Transverse colon (tissue), 4 donors: ENCODE measurements around the gene FNDC1. TPM values are rescaled to one million over a fixed set of nuclear protein-coding genes. Genes with fewer than 3 reads are reported as not detected.

Experiments
- DNase-seq: peaks from one replicate; pipeline ENCODE4 v3.0.0-alpha.2; 2019
- H3K27ac ChIP-seq, 4 donors: fragments of 200-600 bp; sonication (generic); 2 replicates each; pipeline ENCODE4 v1.5.1; 2016 to 2018; ENCODE audit warnings: inconsistent platforms in 4 of 4
- H3K27me3 ChIP-seq: fragments of 200-600 bp; sonication (generic); 2 replicates; pipeline ENCODE4 v1.5.1; 2017; ENCODE audit warnings: inconsistent platforms
- H3K36me3 ChIP-seq, 4 donors: fragments of 200-600 bp; sonication (generic); 2 replicates each; pipeline ENCODE4 v1.5.1; 2017 to 2019; ENCODE audit warnings: inconsistent platforms in 4 of 4
- H3K4me1 ChIP-seq, 4 donors: fragments of 200-600 bp; sonication (generic); 2 replicates each; pipeline ENCODE4 v1.5.1; 2017 to 2020; ENCODE audit warnings: inconsistent platforms in 4 of 4
- H3K4me3 ChIP-seq, 4 donors: fragments of 200-600 bp; sonication (generic); 1 replicate in 1 of 4; 2 replicates in 3 of 4; pipeline versions ENCODE4 v1.5.1 to v1.6.1; 2017 to 2019; ENCODE audit warnings: inconsistent platforms in 4 of 4
- H3K9me3 ChIP-seq, 2 donors: fragments of 200-600 bp; sonication (generic); 2 replicates each; pipeline ENCODE4 v1.5.1; 2017 to 2019; ENCODE audit warnings: inconsistent platforms in 2 of 2
- EP300 ChIP-seq: sonication (generic); formaldehyde crosslinking; IDR thresholded peaks from one replicate; pipeline ENCODE4 v1.6.1; 2017; ENCODE audit warnings: antibody characterized with exemption, low read depth
- POLR2A ChIP-seq: fragments of 450-650 bp; IDR thresholded peaks from one replicate; pipeline ENCODE4 v1.6.1; 2016; ENCODE audit warnings: antibody characterized with exemption, mild to moderate bottlenecking, moderate library complexity
- POLR2AphosphoS5 ChIP-seq, 3 donors: sonication (generic); formaldehyde crosslinking; IDR thresholded peaks; one replicate each; pipeline ENCODE4 v1.6.1; 2016; ENCODE audit warnings: antibody characterized with exemption in 3 of 3
- WGBS, 2 donors: methylation state at CpG; one replicate each; pipeline ENCODE4 v1.1.5; 2018; ENCODE audit warnings: low coverage in 1 of 2; 5-methylcytosine and 5-hydroxymethylcytosine counted together
- in situ Hi-C, 4 donors: fragments of 200-750 bp; cut with MboI; loops; one replicate each; pipeline versions ENCODE4 v1.15.0 to v1.15.1; 2017; ENCODE audit warnings: low sequenced_read_pairs in 3 of 4, low pct_ligation_motif_present in 1 of 4, low pct_unique_long_range_greater_than_20kb in 1 of 4
- intact Hi-C: fragments of 100-400 bp; cut with DNase I; formaldehyde crosslinking; loops from one replicate; pipeline ENCODE4 v1.15.1; 2023; ENCODE audit warnings: low total_unique reads
- total RNA-seq, 4 donors: library from RNA; depleted of rRNA; stranded (reverse); fragments of >200 nt; gene quantifications; one replicate each; pipeline ENCODE4 v1.1.0, GENCODE V29; 2016
- TF ChIP-seq, protein P1 (sequence below), 5 experiments: fragments of 200-600 bp in 3 of 5; fragments of 450-650 bp in 2 of 5; sonication (generic) in 3 of 5; IDR thresholded peaks; 1 replicate in 2 of 5; 2 replicates in 3 of 5; pipeline ENCODE4 v1.5.1; 2016 to 2017; ENCODE audit warnings: antibody characterized with exemption in 5 of 5, inconsistent platforms in 3 of 5, mild to moderate bottlenecking in 2 of 5, moderate library complexity in 1 of 5

Gene FNDC1
- total RNA-seq, 4 donors from 2014 or later = 0.64 to 14.2 (median 2.4) TPM

DNA sequence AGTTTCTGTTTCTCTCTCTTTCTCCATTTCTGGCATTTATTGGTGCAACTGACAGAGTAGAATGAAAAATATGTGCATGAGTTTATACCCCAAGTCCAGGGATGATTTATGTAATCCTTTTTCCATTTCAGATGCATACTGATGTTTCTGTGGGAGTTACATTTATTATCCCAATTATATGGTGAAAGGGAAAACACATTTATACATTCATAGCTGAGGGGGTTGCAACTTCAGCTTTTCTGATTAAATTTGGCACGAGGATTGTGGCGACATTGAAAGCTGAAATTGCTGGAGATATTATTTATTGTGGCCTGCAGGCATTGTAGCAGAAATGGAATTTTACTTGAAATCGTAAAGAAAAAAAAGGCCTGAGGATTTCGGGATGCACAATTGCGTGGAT lies 31.5 kb upstream of the FNDC1 start:
- 79 to 93% methylated on average over 5 of the region's 5 CpGs for WGBS, 2 donors
- Histone ChIP-seq H3K9me3 (no peaks in the 10 kb centered on the region), H3K36me3 (no peaks in the 10 kb centered on the region), H3K27ac (no peak overlapping the region), H3K4me1 (no peaks in the 10 kb centered on the region), H3K4me3 (no peak overlapping the region), H3K27me3 (peaks cover 21% of the 10 kb centered on the region)
- intact Hi-C loops (loop anchor here (10.0 kb wide), 1 partner anchor 93 kb away; the partner anchor contains the start of gene TAGAP), in situ Hi-C loops (loop anchor here in 3 of 4 donors (10.0 to 25.0 kb wide), 3 partner anchors 133 to 925 kb away; partner anchors contain the start of gene RSPH3 (in 1 of the 3))
- TF ChIP-seq, protein P1, sequence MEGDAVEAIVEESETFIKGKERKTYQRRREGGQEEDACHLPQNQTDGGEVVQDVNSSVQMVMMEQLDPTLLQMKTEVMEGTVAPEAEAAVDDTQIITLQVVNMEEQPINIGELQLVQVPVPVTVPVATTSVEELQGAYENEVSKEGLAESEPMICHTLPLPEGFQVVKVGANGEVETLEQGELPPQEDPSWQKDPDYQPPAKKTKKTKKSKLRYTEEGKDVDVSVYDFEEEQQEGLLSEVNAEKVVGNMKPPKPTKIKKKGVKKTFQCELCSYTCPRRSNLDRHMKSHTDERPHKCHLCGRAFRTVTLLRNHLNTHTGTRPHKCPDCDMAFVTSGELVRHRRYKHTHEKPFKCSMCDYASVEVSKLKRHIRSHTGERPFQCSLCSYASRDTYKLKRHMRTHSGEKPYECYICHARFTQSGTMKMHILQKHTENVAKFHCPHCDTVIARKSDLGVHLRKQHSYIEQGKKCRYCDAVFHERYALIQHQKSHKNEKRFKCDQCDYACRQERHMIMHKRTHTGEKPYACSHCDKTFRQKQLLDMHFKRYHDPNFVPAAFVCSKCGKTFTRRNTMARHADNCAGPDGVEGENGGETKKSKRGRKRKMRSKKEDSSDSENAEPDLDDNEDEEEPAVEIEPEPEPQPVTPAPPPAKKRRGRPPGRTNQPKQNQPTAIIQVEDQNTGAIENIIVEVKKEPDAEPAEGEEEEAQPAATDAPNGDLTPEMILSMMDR (IDR thresholded peaks at IDR 0.05) = no peak
- TF ChIP-seq POLR2A = no peak
- no peak for TF ChIP-seq POLR2AphosphoS5 (IDR thresholded peaks at IDR 0.05)
- no peak for DNase-seq

DNA sequence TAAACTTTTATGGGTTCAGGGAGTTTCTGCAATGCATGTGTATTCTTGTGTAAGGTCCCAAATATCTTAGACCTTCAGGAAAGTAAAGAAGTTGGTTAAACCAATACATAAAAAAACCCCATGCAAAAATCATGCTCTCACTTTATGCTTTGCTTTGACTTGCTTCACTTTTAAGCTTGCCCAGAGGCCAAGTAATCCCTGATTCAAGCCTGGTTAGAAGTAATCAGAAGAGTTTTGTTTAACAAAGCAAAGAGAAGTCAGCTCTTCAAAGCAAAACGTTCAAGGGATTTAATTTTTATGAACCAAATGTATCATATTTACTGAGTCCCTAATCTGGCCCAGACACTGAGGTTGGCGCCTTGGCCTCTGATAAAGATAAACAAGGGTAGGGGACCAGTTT lies 26.7 kb upstream of the FNDC1 start:
- Histone ChIP-seq H3K27ac (no peak overlapping the region), H3K4me3 (no peak overlapping the region), H3K9me3 (no peaks in the 10 kb centered on the region), H3K36me3 (no peaks in the 10 kb centered on the region), H3K4me1 (no peaks in the 10 kb centered on the region), H3K27me3 (peaks cover 15% of the 10 kb centered on the region)
- TF ChIP-seq, protein P1 (IDR thresholded peaks at IDR 0.05) = no peak
- TF ChIP-seq EP300 = no peak
- TF ChIP-seq POLR2AphosphoS5 (IDR thresholded peaks at IDR 0.05) = no peak
- no peak for TF ChIP-seq POLR2A
- in situ Hi-C loops (loop anchor here in 2 of 4 donors (25.0 kb wide), 2 partner anchors 430 to 930 kb away; no protein-coding TSS in a partner anchor), intact Hi-C loops (no loop called here)
- DNase-seq = no peak
- WGBS, 2 donors = 49% methylated on average over 2 of the region's 2 CpGs; no CpG with 5 or more reads in 1 of the 2 donors

DNA sequence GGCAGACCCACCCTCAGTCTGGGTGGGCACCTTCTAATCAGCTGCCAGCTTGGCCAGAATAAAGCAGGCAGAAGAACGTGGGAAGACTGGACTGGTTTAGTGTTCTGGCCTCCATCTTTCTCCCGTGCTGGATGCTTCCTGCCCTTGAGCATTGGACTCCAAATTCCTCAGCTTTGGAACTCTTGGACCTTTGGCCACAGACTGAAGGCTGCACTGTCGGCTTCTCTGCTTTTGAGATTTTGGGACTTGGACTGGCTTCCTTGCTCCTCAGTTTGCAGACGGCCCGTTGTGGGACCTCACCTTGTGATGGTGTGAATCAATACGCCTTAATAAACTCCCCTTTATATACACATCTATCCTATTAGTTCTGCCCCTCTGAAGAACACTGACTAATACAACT lies 20.6 kb upstream of the FNDC1 start:
- TF ChIP-seq POLR2AphosphoS5 (IDR thresholded peaks at IDR 0.05) = no peak
- TF ChIP-seq, protein P1 (IDR thresholded peaks at IDR 0.05) = no peak
- no peak for TF ChIP-seq EP300
- no peak for TF ChIP-seq POLR2A
- 78 to 88% methylated on average over 4 to 6 of the region's 6 CpGs for WGBS, 2 donors
- in situ Hi-C loops (loop anchor here in 2 of 4 donors (25.0 kb wide), 2 partner anchors 436 to 936 kb away; no protein-coding TSS in a partner anchor), intact Hi-C loops (no loop called here)
- no peaks in the 10 kb centered on the region for H3K4me1 ChIP-seq
- H3K9me3 ChIP-seq = no peaks in the 10 kb centered on the region
- no peak for DNase-seq
- no peak overlapping the region for H3K27ac ChIP-seq
- no peaks in the 10 kb centered on the region for H3K27me3 ChIP-seq
- H3K4me3 ChIP-seq = no peak overlapping the region
- H3K36me3 ChIP-seq = no peaks in the 10 kb centered on the region

- no peaks in the 10 kb centered on the region for H3K27me3 ChIP-seq
- no peak for DNase-seq
- H3K27ac ChIP-seq = no peak overlapping the region
- WGBS, 2 donors = 82 to 92% methylated on average over 2 to 8 of the region's 8 CpGs
- TF ChIP-seq EP300 = no peak
- no peak for TF ChIP-seq POLR2A
- H3K4me3 ChIP-seq = no peak overlapping the region
- intact Hi-C loops = no loop called here
- in situ Hi-C loops = loop anchor here in 3 of 4 donors (25.0 kb wide), 3 partner anchors 437 to 937 kb away; no protein-coding TSS in a partner anchor
- H3K4me1 ChIP-seq = no peaks in the 10 kb centered on the region
- H3K9me3 ChIP-seq = no peaks in the 10 kb centered on the region
- H3K36me3 ChIP-seq = no peaks in the 10 kb centered on the region
Observed at GRCh38 chr6:159149641-159150040, 19.6 kb upstream of the FNDC1 start.
